Measurements from ENCODE around the gene C1orf174. TPM values are rescaled to one million over a fixed set of nuclear protein-coding genes. Genes with fewer than 3 reads are reported as not detected.

The C1orf174 gene
- total RNA-seq, 1 donor from 2014 or later: 36.5 TPM

GRCh38 chr1:3890389-3891328 lies 9.4 kb downstream of the C1orf174 start:
- Histone ChIP-seq H2AFZ (replicated peaks) (no peak overlapping the region), H4K20me1 (ENCODE audit: low read depth) (peaks cover 7% of the 10 kb centered on the region), H3K4me1 (no peaks in the 10 kb centered on the region), H3K9ac (no peak overlapping the region), H3K27ac (no peak overlapping the region), H3K4me2 (no peak overlapping the region), H3K36me3 (no peaks in the 10 kb centered on the region), H3K4me3 (no peak overlapping the region), H3K79me2 (ENCODE audit: low read depth) (peaks cover 30% of the 10 kb centered on the region), H3F3A (ENCODE audit: low read depth) (no peaks in the 10 kb centered on the region), H3K27me3 (no peaks in the 10 kb centered on the region), H3K9me3 (ENCODE audit: low read depth) (no peaks in the 10 kb centered on the region)
- Mint-ChIP-seq H3K4me1 (no peaks in the 10 kb centered on the region), H3K27me3 (ENCODE audit: insufficient read depth, low read depth) (peaks cover 2% of the 10 kb centered on the region), H3K36me3 (peaks cover 30% of the 10 kb centered on the region), H3K4me3 (no peak overlapping the region), H3K9me3 (no peaks in the 10 kb centered on the region), H3K27ac (no peak overlapping the region)
- DNase-seq (ENCODE audit: low spot score): no peak
- TF ChIP-seq CTCF (IDR thresholded peaks at IDR 0.05) (no peak), EZH2phosphoT487 (IDR thresholded peaks at IDR 0.05) (no peak)

GRCh38 chr1:3889936-3890335 lies 10.1 kb downstream of the C1orf174 start:
- Histone ChIP-seq H3K9me3 (ENCODE audit: low read depth) (no peaks in the 10 kb centered on the region), H2AFZ (replicated peaks) (no peak overlapping the region), H3F3A (ENCODE audit: low read depth) (no peaks in the 10 kb centered on the region), H3K4me1 (no peaks in the 10 kb centered on the region), H3K9ac (no peak overlapping the region), H3K36me3 (no peaks in the 10 kb centered on the region), H3K4me2 (no peak overlapping the region), H3K27ac (no peak overlapping the region), H3K79me2 (ENCODE audit: low read depth) (peaks cover 22% of the 10 kb centered on the region), H4K20me1 (ENCODE audit: low read depth) (peaks cover 7% of the 10 kb centered on the region), H3K4me3 (no peak overlapping the region), H3K27me3 (no peaks in the 10 kb centered on the region)
- no peak for DNase-seq (ENCODE audit: low spot score)
- no peak overlapping the region for H3K4me3 Mint-ChIP-seq
- no peaks in the 10 kb centered on the region for H3K9me3 Mint-ChIP-seq
- TF ChIP-seq EZH2phosphoT487 (IDR thresholded peaks at IDR 0.05): no peak
- TF ChIP-seq CTCF (IDR thresholded peaks at IDR 0.05): no peak
- H3K27ac Mint-ChIP-seq: no peak overlapping the region
- no peaks in the 10 kb centered on the region for H3K4me1 Mint-ChIP-seq
- peaks cover 32% of the 10 kb centered on the region for H3K36me3 Mint-ChIP-seq
- peaks cover 2% of the 10 kb centered on the region for H3K27me3 Mint-ChIP-seq (ENCODE audit: insufficient read depth, low read depth)

GRCh38 chr1:3888301-3888700 lies 11.8 kb downstream of the C1orf174 start:
- Mint-ChIP-seq H3K4me1 (no peaks in the 10 kb centered on the region), H3K36me3 (peaks cover 33% of the 10 kb centered on the region), H3K9me3 (no peaks in the 10 kb centered on the region), H3K27ac (no peak overlapping the region), H3K27me3 (ENCODE audit: insufficient read depth, low read depth) (peaks cover 2% of the 10 kb centered on the region), H3K4me3 (no peak overlapping the region)
- no peak overlapping the region for H2AFZ ChIP-seq (replicated peaks)
- no peaks in the 10 kb centered on the region for H3F3A ChIP-seq (ENCODE audit: low read depth)
- no peak for DNase-seq (ENCODE audit: low spot score)
- H4K20me1 ChIP-seq (ENCODE audit: low read depth): peaks cover 5% of the 10 kb centered on the region
- no peaks in the 10 kb centered on the region for H3K36me3 ChIP-seq
- H3K4me1 ChIP-seq: no peaks in the 10 kb centered on the region
- H3K9ac ChIP-seq: no peak overlapping the region
- TF ChIP-seq EZH2phosphoT487 (IDR thresholded peaks at IDR 0.05) (no peak), EZH2 (IDR thresholded peaks at IDR 0.05) (no peak), CTCF (IDR thresholded peaks at IDR 0.05) (no peak)
- H3K9me3 ChIP-seq (ENCODE audit: low read depth): no peaks in the 10 kb centered on the region
- no peak overlapping the region for H3K4me2 ChIP-seq
- no peaks in the 10 kb centered on the region for H3K27me3 ChIP-seq
- no peak overlapping the region for H3K27ac ChIP-seq
- H3K79me2 ChIP-seq (ENCODE audit: low read depth): peaks cover 8% of the 10 kb centered on the region
- no peak overlapping the region for H3K4me3 ChIP-seq
